LHCN-M2 (cell line): ENCODE data around the gene DNAJC3. TPM values are rescaled to one million over a fixed set of nuclear protein-coding genes. Genes with fewer than 3 reads are reported as not detected.
"Not testable (repeated sequence)": the region's sequence is repeated elsewhere in the genome, so short reads cannot be mapped to it uniquely, and the experiment has no call there.

ENCODE experiments used
- DNase-seq: peaks from one replicate; pipeline ENCODE4 v3.0.0-alpha.2; 2012; ENCODE audit warnings: low read depth
- total RNA-seq: library from RNA; depleted of rRNA; stranded (reverse); fragments of >200 nt; gene quantifications from 2 replicates; pipeline ENCODE4 v1.2.3, GENCODE V29; 2014

DNAJC3 gene
- total RNA-seq, 1 experiment from 2014 or later, result 43.2 TPM

DNA sequence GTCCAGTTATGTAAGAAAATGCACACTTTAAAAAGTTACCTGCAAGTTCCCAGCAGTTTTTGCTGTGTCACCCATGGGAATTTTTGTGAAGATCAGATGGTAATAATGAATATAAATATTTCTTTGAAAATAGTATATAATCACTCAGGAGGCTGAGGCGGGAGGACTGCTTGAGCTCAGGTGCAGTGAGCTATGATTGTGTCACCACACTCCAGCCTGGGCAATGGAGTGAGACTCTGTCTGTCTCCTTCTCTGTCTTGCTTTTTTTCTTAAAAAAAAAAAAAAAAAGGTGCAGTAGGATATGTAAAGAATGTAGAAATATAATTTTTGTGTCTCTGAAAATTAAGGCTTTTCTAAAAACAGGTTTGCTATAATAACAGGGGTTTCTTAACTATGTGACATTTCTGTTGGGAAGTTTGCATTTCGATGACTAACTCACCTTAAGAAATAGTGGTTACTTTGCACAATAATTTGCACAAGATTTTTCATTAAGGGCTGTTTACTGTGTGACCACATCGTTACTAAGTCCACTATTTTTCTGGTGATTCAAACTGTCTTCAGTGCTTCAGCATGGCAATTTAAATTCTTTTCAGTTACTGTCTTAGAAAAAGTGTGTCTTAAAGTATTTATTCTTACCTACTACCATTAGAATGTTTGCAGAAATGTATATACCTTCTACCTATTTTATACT, 37.3 kb downstream of the DNAJC3 start:
- peak; percentile 83 for DNase-seq

DNA sequence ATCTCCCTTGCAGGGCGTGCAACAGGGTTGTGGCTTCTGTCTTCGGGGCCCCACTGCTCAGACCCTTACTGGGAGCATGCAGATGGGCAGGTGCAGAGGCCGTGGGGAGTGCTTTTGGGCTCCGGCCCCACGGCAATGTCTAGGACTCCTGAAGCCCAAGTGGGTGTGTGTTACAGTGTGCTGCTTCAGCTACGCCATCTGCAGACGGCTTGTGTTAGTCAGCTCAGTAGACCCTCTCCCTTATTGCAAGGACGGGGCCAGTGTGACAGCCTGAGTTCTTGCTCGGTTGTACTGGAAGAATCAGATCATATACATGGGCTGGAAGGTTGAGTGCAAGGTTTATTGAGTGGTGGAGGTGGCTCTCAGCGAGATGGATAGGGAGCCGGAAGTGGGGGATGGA, 39.3 kb downstream of the DNAJC3 start:
- DNase-seq, result no peak

DNA sequence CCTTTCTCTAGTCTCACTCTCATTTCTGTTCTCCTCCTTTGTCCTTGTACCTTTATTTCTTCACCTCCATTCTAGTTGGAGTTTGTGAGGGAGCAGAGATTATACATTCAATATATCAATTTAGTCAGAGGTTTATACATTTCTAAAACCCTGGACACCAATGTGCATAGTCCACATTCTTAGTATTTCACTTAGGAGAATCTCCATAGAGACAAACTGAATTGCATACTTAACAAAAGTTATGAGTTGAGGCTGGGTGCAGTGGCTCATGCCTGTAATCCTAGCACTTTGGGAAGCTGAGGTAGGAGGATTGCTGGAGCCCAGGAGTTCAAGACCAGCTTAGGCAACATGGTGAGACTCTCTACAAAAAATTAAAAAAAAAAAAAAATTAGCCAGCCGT, 45.3 kb downstream of the DNAJC3 start:
- DNase-seq, result no peak

DNA sequence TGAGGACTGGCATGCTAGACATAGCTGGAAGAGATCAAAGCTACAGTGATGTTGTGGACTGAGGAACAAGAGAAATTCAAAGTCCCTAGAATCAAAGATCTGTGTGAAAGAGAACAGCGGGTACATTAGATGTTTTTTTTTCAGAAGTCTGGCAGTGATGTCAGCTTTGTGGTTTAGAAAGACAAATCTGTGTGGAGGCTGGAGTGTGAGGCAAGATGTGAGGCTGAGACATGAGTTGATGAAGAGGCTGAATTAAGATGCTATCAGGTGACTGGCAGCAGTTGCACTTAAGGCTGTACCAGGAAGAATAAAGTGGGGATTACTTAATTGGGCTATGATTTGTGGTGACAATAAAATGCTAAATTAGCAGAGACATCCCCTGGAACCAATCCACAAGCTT, 46.5 kb downstream of the DNAJC3 start:
- peak; percentile 22 for DNase-seq

DNA sequence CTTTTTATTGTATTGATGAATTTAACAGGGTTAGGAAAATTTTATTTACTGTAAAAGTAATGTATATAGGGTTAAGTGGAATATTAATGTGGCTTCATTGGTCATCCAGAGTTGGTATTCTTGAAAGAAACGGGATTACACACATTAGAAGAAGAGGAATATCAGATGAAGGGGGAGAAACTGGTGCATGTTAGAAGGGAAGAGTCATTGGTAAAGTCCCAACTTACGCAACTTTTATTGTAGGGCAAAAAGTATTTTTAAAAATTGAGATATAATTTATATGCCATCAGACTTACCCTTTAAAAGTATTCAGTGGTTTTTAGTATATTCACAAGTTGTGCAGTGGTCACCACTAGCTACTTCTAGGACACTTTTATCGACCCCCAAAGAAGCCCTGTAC, 47.3 kb downstream of the DNAJC3 start:
- DNase-seq, result no peak

DNA sequence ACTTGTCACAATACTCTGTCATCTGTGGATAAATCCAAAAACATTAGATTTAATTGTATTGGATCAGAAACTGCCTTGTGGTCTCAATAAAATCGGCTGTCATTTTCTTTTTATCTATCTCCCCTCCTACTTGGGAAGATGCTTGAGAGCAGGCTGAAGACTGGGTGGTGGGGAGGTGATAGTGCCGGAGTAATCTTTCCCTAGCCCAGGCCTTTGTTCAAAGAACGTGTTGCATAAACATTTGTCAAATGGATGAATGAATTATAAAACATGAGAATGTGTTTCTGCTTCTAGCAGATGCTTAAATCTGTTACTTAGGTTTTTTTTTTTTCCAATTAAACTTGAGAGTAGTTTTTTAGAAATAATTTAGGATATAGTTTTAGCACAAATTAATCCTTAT, 49.9 kb downstream of the DNAJC3 start:
- no peak for DNase-seq

DNA sequence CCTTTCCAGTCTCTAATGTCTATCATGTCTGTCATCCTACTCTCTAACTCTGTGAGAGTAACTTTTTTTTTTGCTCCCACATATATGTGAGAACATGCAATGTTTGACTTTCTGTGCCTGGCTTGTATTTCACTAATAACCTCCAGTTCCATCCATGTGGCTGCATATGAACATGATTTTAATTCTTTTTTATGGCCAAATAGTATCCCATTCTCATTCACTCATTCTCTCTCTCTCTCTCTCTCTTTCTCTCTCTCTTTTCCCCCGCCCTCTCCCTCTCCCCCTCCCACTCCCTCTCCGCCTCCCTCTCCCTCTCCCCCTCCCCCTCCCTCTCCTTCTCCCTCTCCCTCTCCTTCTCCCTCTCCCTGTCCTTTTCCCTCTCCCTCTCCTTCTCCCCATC, 52.0 kb downstream of the DNAJC3 start:
- DNase-seq, result no peak

DNA sequence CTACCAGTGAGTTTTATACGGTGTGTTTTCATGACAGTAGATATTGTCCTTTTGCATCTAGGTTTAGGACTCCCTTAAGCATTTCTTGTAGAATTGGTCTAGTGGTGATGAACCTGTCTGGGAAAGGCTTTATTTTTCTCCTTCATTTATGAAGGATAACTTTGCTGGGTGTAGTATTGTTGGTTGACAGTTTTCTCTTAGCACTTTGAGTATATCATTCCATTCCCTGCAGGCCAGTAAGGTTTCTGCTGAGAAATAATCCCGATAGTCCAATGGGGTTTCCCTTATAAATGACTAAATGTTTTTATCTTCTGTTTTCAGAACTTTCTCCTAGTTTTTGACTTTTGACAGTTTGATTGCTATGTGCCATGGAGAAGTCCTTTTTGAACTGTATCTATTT, 57.2 kb downstream of the DNAJC3 start:
- DNase-seq, result no peak

DNA sequence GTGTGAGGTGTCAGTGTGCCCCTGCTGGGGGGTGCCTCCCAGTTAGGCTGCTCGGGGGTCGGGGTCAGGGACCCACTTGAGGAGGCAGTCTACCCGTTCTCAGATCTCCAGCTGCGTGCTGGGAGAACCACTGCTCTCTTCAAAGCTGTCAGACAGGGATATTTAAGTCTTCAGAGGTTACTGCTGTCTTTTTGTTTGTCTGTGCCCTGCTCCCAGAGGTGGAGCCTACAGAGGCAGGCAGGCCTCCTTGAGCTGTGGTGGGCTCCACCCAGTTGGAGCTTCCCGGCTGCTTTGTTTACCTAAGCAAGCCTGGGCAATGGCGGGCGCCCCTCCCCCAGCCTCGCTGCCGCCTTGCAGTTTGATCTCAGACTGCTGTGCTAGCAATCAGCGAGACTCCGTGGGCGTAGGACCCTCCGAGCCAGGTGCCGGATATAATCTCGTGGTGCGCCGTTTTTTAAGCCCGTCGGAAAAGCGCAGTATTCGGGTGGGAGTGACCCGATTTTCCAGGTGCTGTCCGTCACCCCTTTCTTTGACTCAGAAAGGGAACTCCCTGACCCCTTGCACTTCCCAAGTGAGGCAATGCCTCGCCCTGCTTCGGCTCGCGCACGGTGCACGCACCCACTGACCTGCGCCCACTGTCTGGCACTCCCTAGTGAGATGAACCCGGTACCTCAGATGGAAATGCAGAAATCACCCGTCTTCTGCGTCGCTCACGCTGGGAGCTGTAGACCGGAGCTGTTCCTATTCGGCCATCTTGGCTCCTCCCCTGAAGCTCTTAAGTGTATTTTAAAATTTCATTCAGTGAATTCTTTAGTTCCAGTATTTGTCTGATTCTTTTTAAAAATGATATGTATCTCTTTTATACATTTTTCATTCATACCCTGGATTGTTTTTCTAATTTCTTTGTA, 63.4 kb downstream of the DNAJC3 start:
- DNase-seq, result not testable (repeated sequence)

DNA sequence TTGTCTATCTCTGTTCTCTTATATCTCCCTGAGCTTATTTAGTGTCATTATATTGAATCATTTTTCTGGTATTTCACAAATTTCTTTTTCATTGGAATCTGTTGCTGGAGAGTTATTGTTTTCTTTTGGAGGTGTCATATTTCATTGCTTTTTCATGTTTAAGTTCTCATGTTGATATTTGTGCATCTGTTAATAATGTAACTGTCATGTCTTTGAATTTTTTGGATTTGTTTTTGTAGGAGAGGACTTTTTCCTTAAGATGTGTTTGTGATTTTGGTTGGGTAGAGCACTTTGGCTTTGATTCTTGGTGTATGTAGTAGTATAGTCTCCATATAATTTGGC, 64.0 kb downstream of the DNAJC3 start:
- peak; percentile 66 for DNase-seq

DNA sequence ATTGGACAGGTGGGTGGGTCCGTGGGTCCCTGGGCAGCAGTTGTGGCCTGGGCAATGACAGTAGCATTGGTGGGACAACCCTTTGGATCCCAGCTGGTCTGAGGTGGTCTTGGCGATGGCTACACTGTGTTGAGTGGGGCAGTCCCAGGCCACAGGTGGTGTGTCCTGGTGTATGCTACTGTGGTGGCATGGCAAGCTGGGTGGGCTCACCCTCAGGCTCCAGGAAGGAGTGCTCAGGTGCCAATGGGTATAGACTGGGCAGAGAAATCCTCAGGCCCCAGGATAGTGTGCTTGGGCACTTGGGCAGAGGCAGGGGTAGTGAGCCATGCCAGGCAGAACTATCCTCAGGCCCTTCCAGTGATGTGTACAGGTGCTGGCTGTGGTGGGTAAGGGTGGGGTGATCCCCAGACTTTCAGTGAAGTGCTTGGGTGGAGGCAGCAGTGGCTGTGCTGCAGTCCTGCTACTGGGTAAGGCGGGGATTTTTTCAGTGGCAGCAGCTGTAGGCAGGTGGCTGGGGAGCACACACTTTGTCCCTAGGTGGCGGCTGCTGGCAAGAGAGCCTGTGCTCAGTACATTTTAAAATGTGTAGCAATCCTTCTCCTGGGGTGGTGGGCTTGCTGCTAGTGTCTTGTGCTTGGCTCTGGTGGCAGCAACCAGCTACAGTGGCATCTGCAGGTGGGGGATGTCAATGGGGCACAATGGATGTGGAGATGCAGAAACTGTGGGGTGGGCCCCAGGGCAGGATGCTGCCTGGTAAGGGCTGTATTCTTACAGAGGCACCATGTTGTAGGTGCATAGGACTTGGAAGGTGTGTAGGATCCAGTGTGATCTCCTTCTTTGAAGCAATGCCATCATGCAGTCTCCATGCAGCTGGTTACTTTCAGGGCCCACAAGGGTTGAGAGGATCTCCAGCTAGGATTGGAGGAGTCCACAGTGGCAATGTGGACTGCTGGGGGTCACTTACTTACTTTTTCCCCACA, 64.9 kb downstream of the DNAJC3 start:
- no peak for DNase-seq

DNA sequence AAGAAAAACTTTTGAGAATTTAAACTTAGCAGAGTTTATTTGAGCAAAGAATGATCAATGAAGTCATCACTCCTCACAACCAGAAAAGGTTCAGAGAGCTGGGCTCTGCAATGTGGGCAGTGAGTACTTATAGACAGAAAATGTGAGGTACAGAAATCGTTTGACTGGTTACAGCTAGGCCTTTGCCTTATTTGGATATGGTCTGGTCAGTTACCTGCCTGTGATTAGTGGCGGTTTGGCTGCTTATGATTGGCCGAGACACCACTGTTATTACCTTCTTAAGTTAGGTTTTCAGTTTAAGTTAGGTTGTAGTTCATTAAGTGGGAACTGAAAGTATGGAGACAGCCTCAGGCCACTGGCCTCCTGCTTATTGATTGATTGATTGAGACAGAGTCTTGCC, 66.3 kb downstream of the DNAJC3 start:
- no peak for DNase-seq

DNA sequence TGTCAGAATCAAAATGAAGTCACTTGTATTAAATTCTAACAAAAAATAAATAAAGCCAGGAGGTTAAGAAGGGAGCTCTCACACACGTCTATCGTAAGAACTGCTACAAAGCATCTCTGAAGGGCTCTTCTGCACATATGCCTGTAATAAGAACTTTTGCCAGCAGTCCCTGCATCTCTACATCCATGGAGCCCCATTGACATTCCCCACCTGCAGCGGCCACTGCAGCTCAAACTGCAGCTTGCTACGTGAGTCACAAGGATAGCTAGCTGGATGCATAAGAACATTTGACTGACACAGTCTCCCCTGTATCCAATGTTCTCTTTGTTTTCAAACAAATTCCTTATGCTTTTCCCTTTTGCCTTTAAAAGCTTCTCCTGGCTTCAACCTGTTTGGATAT, 68.3 kb downstream of the DNAJC3 start:
- DNase-seq, result no peak

DNA sequence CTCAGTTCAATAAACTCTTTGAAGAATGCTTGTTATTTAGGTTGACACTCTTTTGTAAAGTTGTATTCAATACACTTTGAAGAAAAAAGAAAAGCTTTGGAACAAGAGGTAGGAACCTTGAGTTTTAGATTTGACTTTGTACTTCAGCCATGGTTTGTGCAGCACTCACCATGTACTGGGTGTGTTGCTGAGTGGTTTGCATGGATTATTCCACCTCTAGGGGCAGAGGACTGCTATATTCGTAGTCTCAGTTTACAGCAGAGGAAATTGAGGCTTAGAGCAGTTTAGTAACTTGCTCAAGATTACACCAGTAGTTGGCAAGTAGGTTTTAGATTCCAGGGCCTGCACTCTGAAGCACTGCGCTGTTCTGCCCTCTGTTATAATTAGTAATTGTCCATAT, 68.8 kb downstream of the DNAJC3 start:
- DNase-seq, result no peak

DNA sequence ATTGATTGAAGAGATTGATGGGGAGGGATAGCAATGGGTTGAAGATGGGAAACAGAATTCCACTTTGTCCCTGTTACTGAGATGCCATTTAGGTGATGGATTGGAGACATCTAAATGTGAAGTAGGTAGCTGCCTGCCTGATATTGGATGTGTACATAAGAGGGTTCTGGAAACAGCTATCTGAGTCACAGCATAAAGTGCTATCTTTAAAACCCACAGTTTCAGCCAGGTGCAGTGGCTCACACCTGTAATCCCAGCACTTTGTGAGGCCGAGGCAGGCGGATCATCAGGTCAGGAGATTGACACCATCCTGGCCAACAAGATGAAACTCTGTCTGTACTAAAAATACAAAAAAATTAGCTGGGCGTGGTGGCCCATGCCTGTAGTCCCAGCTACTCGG, 72.6 kb downstream of the DNAJC3 start:
- no peak for DNase-seq

DNA sequence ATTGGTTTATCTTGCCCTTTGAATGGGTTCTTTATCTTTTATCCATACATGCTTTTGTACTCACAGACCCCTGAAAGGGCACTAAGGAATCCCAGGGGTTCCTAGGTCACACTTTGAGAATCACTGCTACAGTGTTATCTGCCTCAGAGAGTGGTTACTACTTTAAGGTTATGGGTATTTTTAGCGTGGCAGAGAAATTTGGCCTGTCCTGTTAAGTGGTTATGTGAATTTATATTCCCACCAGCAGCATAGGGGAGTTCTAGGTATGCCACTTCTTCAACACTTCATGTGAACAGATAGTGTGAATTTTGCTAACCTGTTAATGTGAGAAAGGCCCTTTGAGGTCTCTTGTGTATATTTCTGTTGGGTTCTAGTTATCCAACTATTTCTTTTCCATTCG, 75.7 kb downstream of the DNAJC3 start:
- DNase-seq, result no peak

DNA sequence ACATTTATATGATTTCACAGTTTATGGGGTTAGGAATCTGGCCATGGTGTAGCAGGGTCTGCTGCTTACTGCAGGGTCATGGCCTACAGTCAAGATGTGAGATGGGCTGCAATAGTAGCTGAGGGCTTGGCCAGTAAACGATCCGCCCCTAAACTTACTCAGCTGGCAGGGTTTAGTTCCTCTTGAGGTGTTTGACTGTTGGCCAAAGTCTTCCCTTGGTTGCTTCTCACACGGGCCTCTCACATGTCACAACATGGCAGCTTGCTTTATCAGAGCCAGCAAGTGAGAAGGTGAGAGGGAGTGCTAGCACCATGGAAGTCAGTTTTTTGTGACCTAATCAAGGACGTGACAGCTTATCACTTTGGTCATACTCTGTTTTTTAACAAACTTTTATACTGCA, 77.1 kb downstream of the DNAJC3 start:
- no peak for DNase-seq

DNA sequence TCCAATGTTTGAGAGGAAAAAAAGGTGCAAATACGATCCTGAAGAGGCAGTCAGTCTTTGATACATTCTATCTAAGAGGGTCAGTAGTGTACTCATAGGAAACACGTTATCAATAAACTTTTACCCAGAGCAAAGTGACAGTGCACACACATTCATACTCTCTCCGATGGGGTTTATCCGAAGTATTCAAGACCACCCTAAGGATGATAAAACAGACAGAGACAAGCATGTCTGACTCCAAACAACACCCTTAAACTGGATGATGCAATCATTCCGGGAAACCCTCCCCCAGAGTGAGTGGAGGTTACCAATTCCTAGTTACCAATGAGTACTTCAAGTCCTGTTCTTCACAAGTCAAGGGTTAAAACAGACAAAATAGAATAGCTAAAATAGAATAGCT, 79.1 kb downstream of the DNAJC3 start:
- no peak for DNase-seq

DNA sequence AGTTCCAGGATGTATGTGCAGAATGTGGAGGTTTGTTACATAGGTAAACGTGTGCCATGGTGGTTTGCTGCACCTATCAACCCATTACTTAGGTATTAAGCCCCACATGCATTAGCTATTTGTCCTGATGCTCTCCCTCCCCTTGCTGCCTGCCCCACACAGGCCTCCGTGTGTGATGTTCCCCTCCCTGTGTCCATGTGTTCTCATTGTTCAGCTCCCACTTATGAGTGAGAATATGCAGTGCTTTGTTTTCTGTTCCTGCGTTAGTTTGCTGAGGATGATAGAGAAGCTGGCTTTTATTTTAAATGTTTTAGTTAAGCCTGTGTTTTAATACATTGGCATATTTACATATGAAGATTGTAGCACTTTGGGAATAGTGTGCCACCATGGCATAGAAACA, 85.7 kb downstream of the DNAJC3 start:
- not testable (repeated sequence) for DNase-seq

DNA sequence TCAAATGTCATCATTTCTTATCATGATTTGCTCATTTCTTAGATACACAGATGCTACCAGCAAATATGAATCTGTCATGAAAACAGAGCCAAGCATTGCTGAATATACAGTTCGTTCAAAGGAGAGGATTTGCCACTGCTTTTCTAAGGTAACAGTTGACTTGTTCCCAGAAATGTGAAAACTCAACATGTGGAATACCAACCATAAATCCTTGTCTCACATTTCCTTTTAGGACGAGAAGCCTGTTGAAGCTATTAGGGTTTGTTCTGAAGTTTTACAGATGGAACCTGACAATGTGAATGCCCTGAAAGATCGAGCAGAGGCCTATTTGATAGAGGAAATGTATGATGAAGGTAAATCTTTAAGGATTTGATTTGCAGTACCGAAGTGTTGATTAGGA, 86.7 kb downstream of the DNAJC3 start:
- no peak for DNase-seq

DNA sequence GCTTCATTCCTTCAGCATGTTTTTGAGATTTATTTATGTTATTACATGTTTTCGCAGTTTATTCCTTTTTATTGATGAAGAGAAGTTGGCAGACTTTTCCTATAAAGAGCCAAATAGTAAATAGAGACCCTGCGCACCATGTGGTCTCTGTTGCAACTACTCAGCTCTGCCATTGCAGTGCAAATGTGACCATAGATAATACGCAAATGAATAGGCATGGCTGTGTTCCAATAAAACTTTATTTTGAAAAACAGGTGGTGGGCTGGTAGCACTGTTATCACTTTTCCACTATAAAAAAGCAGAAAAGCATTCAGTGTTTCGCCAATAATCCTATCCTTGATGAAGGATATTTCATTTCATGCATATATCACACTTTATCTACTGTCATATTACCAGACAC, 95.0 kb downstream of the DNAJC3 start:
- DNase-seq, result no peak

DNA sequence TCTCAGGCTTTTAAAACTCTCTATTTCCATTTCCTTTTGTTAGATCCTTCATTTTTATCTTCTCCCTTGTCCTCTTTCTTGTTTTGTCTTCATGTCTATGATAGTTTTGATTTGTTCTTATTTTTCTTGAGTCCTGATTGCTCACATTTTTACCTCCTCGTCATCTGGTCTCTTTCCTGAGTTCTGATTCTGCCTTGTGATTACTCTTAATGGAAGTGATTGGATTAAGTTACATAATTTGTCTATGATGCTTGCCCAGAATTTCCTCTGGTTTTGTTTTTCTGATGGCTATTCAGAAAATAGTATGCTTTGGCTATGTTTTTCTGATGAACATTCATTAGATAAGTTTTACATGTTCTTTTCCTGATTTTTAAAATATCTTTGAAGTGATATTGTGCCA, 102.6 kb downstream of the DNAJC3 start:
- no peak for DNase-seq
